SK-N-SH (cell line): ENCODE results near the gene NDUFB11. TPM values are rescaled to one million over a fixed set of nuclear protein-coding genes. Genes with fewer than 3 reads are reported as not detected.

ENCODE experiments used
- CTCF ChIA-PET: fragments of 300-600, 350-600 bp; formaldehyde crosslinking; extraction: SDS; loops from one replicate; lab custom pipeline; 2021; lab: Yijun Ruan, JAX
- POLR2A ChIA-PET: fragments of 350-600 bp; sonication (Branson Sonifier 250); formaldehyde crosslinking; extraction: SDS; loops from one replicate; lab custom pipeline; 2020; ENCODE audit warnings: antibody characterized with exemption, inconsistent platforms; lab: Yijun Ruan, JAX
- DNase-seq: peaks from one replicate; pipeline ENCODE4 v3.0.0; 2012
- H2AFZ ChIP-seq: fragments of 200-600 bp; sonication (generic); 2 replicates; pipeline ENCODE4 v1.8.1; 2016; ENCODE audit warnings: antibody characterized with exemption, mild to moderate bottlenecking, low read depth
- H3F3A ChIP-seq: fragments of 200-600 bp; sonication (generic); replicated peaks from 2 replicates; pipeline ENCODE3; 2016; ENCODE audit warnings: antibody characterized with exemption, mild to moderate bottlenecking; ENCODE audit not compliant: insufficient read depth
- H3K27ac ChIP-seq, 2 experiments: fragments of 200-500 bp in 1 of 2; fragments of 200-600 bp in 1 of 2; sonication (Bioruptor generic) in 1 of 2; sonication (generic), shearing (Covaris generic) in 1 of 2; 2 replicates each; pipeline versions ENCODE4 v1.5.1 to v1.6.1; 2014 to 2016; ENCODE audit warnings: low read depth in 2 of 2, inconsistent platforms in 1 of 2, low read length in 1 of 2, mild to moderate bottlenecking in 1 of 2, mixed read lengths in 1 of 2
- H3K27me3 ChIP-seq: fragments of 200-600 bp; sonication (generic), shearing (Covaris generic); 2 replicates; pipeline ENCODE4 v1.6.1; 2016; ENCODE audit warnings: mixed run types; ENCODE audit not compliant: insufficient read depth
- H3K36me3 ChIP-seq, 2 experiments: fragments of 200-500 bp in 1 of 2; fragments of 200-600 bp in 1 of 2; sonication (Bioruptor generic) in 1 of 2; sonication (generic) in 1 of 2; replicated peaks in 1 of 2; 2 replicates each; pipeline versions ENCODE3 to v1.5.1; 2014 to 2016; ENCODE audit warnings: low read length in 1 of 2, mild to moderate bottlenecking in 1 of 2; ENCODE audit not compliant: insufficient read depth in 2 of 2, control insufficient read depth in 1 of 2
- H3K4me1 ChIP-seq, 2 experiments: fragments of 200-500 bp in 1 of 2; fragments of 200-600 bp in 1 of 2; sonication (Bioruptor generic) in 1 of 2; sonication (generic), shearing (Covaris generic) in 1 of 2; 2 replicates each; pipeline versions ENCODE4 v1.5.1 to v1.6.1; 2014 to 2016; ENCODE audit warnings: low read depth in 1 of 2, low read length in 1 of 2, mixed run types in 1 of 2; ENCODE audit not compliant: insufficient read depth in 2 of 2, control insufficient read depth in 1 of 2
- H3K4me2 ChIP-seq: fragments of 200-600 bp; sonication (generic), shearing (Covaris generic); 2 replicates; pipeline ENCODE4 v1.6.1; 2017; ENCODE audit warnings: mixed run types
- H3K4me3 ChIP-seq, 2 experiments: fragments of 200-500 bp in 1 of 2; fragments of 200-600 bp in 1 of 2; sonication (Bioruptor generic) in 1 of 2; sonication (generic), shearing (Covaris generic) in 1 of 2; 2 replicates each; pipeline versions ENCODE4 v1.5.1 to v1.8.1; 2014 to 2016; ENCODE audit warnings: low read depth in 2 of 2, inconsistent platforms in 1 of 2, low read length in 1 of 2, mild to moderate bottlenecking in 1 of 2, mixed read lengths in 1 of 2, moderate library complexity in 1 of 2
- H3K79me2 ChIP-seq: fragments of 200-600 bp; sonication (generic); 2 replicates; pipeline ENCODE4 v1.8.1; 2017; ENCODE audit warnings: mild to moderate bottlenecking; ENCODE audit not compliant: insufficient read depth
- H3K9ac ChIP-seq: fragments of 200-600 bp; sonication (generic); 2 replicates; pipeline ENCODE4 v1.6.1; 2017; ENCODE audit warnings: mixed run types
- H3K9me2 ChIP-seq: fragments of 200-600 bp; sonication (generic); 2 replicates; pipeline ENCODE4 v1.6.1; 2017; ENCODE audit warnings: mixed run types
- H3K9me3 ChIP-seq: fragments of 200-600 bp; sonication (generic); 2 replicates; pipeline ENCODE4 v1.6.1; 2017; ENCODE audit warnings: mixed run types, mild to moderate bottlenecking, moderate library complexity
- H4K20me1 ChIP-seq: fragments of 200-600 bp; sonication (generic); 2 replicates; pipeline ENCODE4 v1.6.1; 2017; ENCODE audit warnings: mild to moderate bottlenecking, mixed run types; ENCODE audit not compliant: insufficient read depth
- ELF1 ChIP-seq: IDR thresholded peaks from 2 replicates; pipeline ENCODE4 v1.4.0; 2012
- MEF2A ChIP-seq: IDR thresholded peaks from 2 replicates; pipeline ENCODE4 v1.4.0; 2012; ENCODE audit warnings: low read depth, borderline replicate concordance
- MXI1 ChIP-seq: IDR thresholded peaks from 2 replicates; pipeline ENCODE4 v1.6.1; 2012; ENCODE audit warnings: mild to moderate bottlenecking, low read depth, low read length, improper control_type of control experiment
- RAD21 ChIP-seq: IDR thresholded peaks from 2 replicates; pipeline ENCODE4 v1.6.1; 2012; ENCODE audit warnings: mild to moderate bottlenecking, low read length
- RCOR1 ChIP-seq: fragments of 150-350 bp; IDR thresholded peaks from 2 replicates; pipeline ENCODE4 v1.6.1; 2017; ENCODE audit warnings: antibody characterized with exemption, low read length
- RFX5 ChIP-seq: IDR thresholded peaks from 2 replicates; pipeline ENCODE4 v1.6.1; 2012; ENCODE audit warnings: mild to moderate bottlenecking, improper control_type of control experiment, low read length
- TCF12 ChIP-seq: IDR thresholded peaks from 2 replicates; pipeline ENCODE4 v1.4.0; 2012
- TEAD4 ChIP-seq: IDR thresholded peaks from 2 replicates; pipeline ENCODE4 v1.4.0; 2012; ENCODE audit warnings: mild to moderate bottlenecking, borderline replicate concordance; ENCODE audit not compliant: insufficient read depth
- USF1 ChIP-seq: IDR thresholded peaks from 2 replicates; pipeline ENCODE4 v1.4.0; 2012; ENCODE audit warnings: low read depth, borderline replicate concordance
- USF2 ChIP-seq: fragments of 150-350 bp; IDR thresholded peaks from 2 replicates; pipeline ENCODE4 v1.6.1; 2017; ENCODE audit warnings: antibody characterized with exemption, low read length, low read depth, borderline replicate concordance
- YY1 ChIP-seq: IDR thresholded peaks from 2 replicates; pipeline ENCODE4 v1.4.0; 2012; ENCODE audit warnings: low read depth, mild to moderate bottlenecking
- WGBS: methylation state at CpG from one replicate; pipeline ENCODE4 v1.1.6; 2017; ENCODE audit warnings: low lambda C conversion rate; 5-methylcytosine and 5-hydroxymethylcytosine counted together
- polyA plus RNA-seq, 3 experiments: library from polyadenylated mRNA; depleted of rRNA; stranded (reverse); fragments of >200 nt; gene quantifications; 2 replicates each; pipeline ENCODE4 v1.2.3, GENCODE V29; 2012
- TF ChIP-seq, protein P1 (sequence below): IDR thresholded peaks from 2 replicates; pipeline ENCODE4 v1.6.1; 2012; ENCODE audit warnings: mild to moderate bottlenecking, low read depth, low read length, moderate library complexity
- TF ChIP-seq, protein P2 (sequence below): IDR thresholded peaks from 2 replicates; pipeline ENCODE4 v1.4.0; 2012; ENCODE audit warnings: low read depth, borderline replicate concordance
- TF ChIP-seq, protein P3 (sequence below): IDR thresholded peaks from 2 replicates; pipeline ENCODE4 v1.4.0; 2012; ENCODE audit warnings: low read depth

Gene NDUFB11
- polyA plus RNA-seq, 1 of the 3 experiments (the other 2 are of a cell fraction): 107 TPM

DNA sequence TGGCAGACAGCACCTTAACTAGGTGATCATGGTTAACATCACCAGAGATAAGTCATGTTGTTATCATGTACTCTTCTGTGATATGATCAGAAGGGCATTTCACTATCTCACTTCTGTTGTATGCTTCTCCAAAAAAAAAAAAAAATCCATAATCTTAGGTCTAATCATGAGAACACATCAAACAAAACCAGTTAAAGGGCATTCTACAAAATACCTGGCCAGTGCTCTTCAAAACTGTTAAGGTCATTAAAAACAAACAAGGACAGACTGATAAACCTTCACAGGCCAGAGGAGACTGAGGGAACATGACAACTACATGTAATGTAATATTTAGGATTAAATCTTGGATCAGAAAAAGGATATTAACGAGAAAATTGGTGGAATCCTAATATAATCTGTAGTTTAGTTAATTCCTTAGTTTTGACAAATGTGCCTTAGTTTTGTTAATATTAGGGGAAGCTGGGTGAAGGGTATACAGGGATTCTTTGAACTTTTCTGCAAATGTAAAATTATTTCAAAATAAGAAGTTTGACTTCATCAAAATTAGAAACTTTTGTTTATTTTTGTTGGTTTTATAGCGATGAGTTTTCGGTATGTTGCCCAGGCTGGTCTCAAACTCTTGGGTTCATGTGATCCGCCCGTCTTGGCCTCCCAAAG lies 18.6 kb upstream of the NDUFB11 start (continued):
- TF ChIP-seq, protein P1, sequence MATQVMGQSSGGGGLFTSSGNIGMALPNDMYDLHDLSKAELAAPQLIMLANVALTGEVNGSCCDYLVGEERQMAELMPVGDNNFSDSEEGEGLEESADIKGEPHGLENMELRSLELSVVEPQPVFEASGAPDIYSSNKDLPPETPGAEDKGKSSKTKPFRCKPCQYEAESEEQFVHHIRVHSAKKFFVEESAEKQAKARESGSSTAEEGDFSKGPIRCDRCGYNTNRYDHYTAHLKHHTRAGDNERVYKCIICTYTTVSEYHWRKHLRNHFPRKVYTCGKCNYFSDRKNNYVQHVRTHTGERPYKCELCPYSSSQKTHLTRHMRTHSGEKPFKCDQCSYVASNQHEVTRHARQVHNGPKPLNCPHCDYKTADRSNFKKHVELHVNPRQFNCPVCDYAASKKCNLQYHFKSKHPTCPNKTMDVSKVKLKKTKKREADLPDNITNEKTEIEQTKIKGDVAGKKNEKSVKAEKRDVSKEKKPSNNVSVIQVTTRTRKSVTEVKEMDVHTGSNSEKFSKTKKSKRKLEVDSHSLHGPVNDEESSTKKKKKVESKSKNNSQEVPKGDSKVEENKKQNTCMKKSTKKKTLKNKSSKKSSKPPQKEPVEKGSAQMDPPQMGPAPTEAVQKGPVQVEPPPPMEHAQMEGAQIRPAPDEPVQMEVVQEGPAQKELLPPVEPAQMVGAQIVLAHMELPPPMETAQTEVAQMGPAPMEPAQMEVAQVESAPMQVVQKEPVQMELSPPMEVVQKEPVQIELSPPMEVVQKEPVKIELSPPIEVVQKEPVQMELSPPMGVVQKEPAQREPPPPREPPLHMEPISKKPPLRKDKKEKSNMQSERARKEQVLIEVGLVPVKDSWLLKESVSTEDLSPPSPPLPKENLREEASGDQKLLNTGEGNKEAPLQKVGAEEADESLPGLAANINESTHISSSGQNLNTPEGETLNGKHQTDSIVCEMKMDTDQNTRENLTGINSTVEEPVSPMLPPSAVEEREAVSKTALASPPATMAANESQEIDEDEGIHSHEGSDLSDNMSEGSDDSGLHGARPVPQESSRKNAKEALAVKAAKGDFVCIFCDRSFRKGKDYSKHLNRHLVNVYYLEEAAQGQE: no peak
- TF ChIP-seq RCOR1: no peak
- TF ChIP-seq, all 33 proteins: peak for 0

DNA sequence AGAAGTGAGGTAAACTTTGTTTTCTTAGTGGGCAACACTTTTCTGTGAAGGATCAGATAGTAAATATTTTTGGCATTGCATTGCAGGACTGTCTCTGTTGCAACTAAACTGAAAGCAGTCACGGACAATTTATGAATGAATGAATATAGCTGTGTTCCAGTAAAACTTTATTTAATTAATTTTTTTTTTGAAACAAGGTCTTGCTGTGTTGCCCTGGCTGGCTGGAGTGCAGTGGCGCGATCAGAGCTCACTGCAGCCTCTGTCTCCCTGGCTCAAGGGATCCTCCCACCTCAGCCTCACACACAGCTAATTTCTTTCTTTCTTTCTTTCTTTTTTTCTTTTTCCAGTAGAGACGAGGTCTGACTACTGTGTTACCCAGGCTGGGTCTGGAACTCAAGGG lies 16.3 kb upstream of the NDUFB11 start:
- H3K27me3 ChIP-seq: 0 out of 2 replicates have a peak, but pooled peaks cover 6% of the 10 kb centered on the region

DNA sequence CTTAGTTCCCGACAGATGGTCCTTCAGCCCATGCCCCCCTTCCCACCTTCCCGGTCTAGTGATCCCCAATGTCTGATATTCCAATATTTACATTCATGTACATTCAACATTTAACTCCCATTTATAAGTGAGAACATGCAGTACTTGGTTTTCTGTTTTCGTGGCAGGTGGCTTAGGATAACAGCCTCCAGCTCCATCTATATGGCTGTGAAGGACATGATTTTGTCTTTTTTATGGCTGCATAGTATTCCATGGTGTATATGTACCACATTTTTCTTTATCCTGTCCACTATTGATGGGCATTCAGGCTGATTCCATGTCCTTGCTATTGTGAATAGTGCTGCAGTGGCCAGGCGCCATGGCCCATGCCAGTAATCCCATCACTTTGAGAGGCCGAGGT lies 14.3 kb upstream of the NDUFB11 start:
- peaks cover 88% of the 10 kb centered on the region for H3K79me2 ChIP-seq
- H3K9me2 ChIP-seq: no peaks in the 10 kb centered on the region
- no peak overlapping the region for H3K4me3 ChIP-seq
- H3K4me2 ChIP-seq: no peak overlapping the region
- WGBS: 59% methylated on average over 5 of the region's 5 CpGs
- H3K27ac ChIP-seq: no peak overlapping the region
- H3K9ac ChIP-seq: no peak overlapping the region
- POLR2A ChIA-PET: no interaction called here
- H3K9me3 ChIP-seq: no peaks in the 10 kb centered on the region
- TF ChIP-seq MXI1: no peak
- no peak for TF ChIP-seq USF2
- TF ChIP-seq USF1: no peak
- TF ChIP-seq RCOR1: no peak
- TF ChIP-seq, protein P2, sequence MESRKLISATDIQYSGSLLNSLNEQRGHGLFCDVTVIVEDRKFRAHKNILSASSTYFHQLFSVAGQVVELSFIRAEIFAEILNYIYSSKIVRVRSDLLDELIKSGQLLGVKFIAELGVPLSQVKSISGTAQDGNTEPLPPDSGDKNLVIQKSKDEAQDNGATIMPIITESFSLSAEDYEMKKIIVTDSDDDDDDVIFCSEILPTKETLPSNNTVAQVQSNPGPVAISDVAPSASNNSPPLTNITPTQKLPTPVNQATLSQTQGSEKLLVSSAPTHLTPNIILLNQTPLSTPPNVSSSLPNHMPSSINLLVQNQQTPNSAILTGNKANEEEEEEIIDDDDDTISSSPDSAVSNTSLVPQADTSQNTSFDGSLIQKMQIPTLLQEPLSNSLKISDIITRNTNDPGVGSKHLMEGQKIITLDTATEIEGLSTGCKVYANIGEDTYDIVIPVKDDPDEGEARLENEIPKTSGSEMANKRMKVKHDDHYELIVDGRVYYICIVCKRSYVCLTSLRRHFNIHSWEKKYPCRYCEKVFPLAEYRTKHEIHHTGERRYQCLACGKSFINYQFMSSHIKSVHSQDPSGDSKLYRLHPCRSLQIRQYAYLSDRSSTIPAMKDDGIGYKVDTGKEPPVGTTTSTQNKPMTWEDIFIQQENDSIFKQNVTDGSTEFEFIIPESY: no peak
- TF ChIP-seq YY1: no peak
- TF ChIP-seq ELF1: no peak
- TF ChIP-seq, protein P3, sequence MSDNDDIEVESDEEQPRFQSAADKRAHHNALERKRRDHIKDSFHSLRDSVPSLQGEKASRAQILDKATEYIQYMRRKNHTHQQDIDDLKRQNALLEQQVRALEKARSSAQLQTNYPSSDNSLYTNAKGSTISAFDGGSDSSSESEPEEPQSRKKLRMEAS: no peak
- TF ChIP-seq MEF2A: no peak
- no peak for TF ChIP-seq TCF12
- no peak for TF ChIP-seq TEAD4
- no peak for TF ChIP-seq RFX5
- no peaks in the 10 kb centered on the region for H3K4me1 ChIP-seq
- CTCF ChIA-PET: interaction anchor here (1.1 to 1.3 kb wide), 2 partner anchors 11 to 65 kb away, joined by 3 to 5 read pairs; no protein-coding TSS in a partner anchor
- H2AFZ ChIP-seq: no peak overlapping the region
- H3F3A ChIP-seq: peaks cover 2% of the 10 kb centered on the region
- no peak for DNase-seq
- H3K27me3 ChIP-seq: no peaks in the 10 kb centered on the region; the same call in 1 of the 2 replicates
- peaks cover 10% of the 10 kb centered on the region; the same call in 1 of the 2 replicates for H4K20me1 ChIP-seq
- H3K36me3 ChIP-seq: peaks cover 0 to 8% of the 10 kb centered on the region in 2 experiments

More for the DNA sequence above, 16.3 kb upstream of the NDUFB11 start:
- ChIA-PET POLR2A (no interaction called here), CTCF (no interaction called here)
- 66% methylated on average over 4 of the region's 4 CpGs for WGBS
- Histone ChIP-seq H3K9ac (no peak overlapping the region), H3K36me3 (no peaks in the 10 kb centered on the region), H2AFZ (no peak overlapping the region), H4K20me1 (peaks cover 6% of the 10 kb centered on the region; the same call in 1 of the 2 replicates), H3K4me2 (no peak overlapping the region), H3K9me3 (no peaks in the 10 kb centered on the region), H3K27ac (no peak overlapping the region), H3K79me2 (peaks cover 85% of the 10 kb centered on the region), H3K9me2 (no peaks in the 10 kb centered on the region), H3K4me3 (no peak overlapping the region), H3K4me1 (no peaks in the 10 kb centered on the region), H3F3A (peaks cover 2% of the 10 kb centered on the region)
- DNase-seq: no peak
- TF ChIP-seq RAD21 (no peak), USF2 (no peak)
